ENCODE results near the gene SND1.
"Not testable (repeated sequence)": the region's sequence is repeated elsewhere in the genome, so short reads cannot be mapped to it uniquely, and the experiment has no call there.

The SND1 gene

DNA sequence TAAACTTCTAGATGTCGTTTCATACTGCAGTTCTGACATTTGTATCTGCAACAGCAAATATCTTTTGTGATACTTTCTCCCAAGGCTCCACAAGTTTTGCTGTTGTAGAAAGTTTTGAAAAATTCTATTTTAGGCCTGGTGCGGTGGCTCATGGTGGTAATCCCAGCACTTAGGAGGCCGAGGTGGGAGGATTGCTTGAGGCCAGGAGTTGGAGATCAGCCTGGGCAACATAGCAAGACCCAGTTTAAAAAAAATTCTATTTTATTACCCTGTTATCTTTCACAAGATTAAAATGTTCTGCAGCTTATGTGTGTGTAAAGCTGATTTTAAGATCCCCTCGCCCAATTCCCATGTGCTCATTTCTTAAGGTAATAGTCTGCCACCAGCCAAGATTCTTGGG lies 1.4 kb downstream of the SND1 start:
- no peak for DNase-seq

DNA sequence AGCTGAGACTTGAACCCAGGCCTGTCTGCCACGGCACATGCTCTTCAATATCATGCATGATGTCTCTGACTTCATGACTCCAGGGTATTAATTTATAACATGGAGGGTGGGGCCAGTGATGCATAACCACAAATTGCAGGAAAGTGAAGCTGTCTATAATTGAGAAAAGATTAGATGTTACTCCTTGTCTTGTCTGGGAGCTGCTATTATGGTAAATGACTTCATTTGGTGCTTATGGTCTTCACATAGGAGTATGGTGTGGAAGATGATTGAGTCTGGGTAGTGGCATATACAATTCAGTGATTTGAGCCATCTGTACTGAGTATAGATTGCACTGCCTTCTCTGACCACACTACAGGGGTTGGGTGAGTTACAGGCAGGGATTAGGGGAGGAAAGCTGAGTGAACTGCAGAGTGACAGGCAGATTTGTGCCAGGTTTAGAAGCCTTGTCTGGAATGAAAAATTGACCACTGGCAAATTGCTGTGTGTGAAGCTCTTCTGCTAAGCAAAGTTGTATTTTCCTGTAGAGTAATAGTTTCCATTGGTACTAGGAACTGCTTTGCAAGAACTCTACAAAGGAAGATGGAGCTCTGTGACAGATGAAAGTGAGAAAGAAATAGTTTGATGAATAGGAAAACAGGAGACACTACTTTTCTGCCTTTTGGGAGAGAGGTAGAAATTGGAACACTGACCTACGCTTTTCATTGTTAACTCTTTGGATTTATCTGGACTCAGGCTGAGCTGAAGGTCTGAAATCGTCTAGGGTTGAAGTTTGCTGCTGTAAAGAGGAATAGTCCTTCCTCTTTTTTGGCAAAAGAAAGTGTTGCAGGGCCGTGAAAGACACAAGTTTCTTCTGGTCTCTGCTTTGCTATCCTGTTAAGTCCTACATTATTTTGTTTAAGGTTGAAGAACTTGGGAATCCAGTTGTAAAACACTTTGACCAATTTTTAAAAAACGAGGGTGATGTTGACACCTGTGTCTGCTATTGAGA lies 2.7 kb downstream of the SND1 start:
- no peak for DNase-seq

GRCh38 chr7:127655720-127656119 lies 3.7 kb downstream of the SND1 start:
- no peak for DNase-seq

- DNase-seq = no peak
Observed at GRCh38 chr7:127657500-127657899, 5.5 kb downstream of the SND1 start.

DNA sequence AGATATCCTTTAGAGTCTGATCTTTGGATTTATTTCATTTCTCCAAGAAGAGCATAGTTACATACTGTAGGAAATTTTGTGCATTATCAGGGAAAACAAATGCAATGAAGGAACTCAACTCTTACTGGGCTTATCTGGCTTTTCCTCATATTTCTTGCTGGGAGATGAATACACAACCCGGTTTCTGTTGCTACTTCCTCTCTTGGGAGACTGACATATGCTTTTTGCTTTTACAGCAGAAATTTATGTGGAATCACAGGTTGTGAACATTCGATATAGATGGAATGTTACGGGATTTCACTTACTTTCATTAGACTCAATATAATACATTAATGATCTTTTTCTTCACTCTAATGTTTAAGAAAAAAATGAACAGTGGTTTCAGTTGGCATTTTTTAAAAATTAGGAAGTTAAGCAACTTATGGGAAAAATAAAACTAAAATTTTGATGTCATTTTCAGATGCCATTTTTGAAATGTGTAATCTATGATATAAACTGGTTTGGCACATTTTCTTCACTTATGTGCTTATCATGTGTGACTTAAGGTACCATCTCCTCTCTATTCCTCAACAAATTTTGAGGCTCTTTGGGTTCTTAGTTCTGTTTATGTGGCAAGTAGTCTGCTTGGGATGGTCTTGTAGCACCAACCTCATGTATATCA lies 7.1 kb downstream of the SND1 start:
- no peak for DNase-seq

DNA sequence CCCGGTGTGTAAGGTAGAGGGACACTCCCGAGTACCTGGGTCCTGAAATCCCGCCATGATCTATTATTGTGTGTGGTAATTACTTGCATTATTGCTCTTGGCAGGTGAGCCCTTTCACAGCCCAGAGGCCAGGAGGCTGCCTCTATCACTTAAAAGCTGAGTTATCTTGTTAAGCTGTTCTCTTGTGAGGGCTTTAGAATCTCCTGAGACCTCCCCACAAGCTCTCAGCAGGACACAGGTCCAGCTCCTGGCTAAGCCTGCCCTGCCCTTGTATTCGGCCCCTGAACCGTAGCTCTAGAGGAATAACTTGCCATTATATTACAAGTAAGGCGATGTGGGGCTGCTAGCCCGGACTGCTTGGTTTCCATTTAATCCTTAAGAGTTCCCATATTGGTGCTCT lies 13.9 kb downstream of the SND1 start:
- no peak for DNase-seq

DNA sequence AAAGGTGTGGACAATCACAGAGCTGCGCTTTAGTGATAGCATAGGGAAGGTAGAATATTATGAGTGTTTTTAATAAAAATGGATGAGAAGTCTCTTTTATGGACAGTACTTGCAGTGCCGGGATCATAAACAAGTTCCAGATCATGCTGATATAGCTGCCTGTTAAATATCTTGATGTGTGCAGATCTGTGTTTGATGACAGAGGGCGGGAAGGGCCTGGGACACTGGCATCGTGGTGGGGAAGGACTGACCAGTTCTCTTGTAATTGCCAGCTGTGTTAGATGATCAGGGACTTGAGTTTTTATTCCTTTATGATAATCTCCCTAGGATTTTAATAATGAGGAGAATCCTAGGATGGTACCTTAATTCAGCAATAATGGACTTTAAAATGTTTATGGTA lies 14.6 kb downstream of the SND1 start:
- no peak for DNase-seq

DNA sequence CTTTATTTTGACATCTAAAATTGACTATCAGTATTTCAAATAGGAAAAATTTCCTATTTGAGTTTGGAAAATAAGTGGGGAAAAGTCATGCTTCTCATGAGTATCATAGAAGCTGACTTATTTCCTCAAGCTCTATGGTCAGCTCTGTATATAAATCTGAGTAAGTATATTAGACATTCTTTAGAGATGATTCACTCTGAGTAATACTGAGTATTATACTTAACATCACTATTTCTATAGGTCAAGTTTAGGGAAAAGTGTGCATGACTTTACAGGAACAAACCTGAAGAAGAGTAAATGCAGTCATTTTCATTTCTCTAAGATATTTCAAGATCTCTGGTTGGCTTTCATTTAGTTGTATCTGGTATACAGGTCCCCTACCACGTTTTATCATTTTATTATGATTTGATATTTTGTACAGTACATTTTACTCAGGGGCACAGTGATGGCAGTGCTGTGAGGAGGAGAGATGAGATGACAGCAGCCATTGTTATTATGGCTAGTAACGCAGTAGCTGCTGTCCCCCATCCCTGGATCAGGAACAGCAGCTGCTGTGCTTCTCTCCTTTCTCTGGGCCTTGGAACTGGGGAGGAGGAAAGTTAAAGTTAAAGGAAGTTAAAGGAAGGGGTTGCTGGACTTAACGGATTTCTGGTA lies 15.2 kb downstream of the SND1 start:
- DNase-seq = no peak

DNA sequence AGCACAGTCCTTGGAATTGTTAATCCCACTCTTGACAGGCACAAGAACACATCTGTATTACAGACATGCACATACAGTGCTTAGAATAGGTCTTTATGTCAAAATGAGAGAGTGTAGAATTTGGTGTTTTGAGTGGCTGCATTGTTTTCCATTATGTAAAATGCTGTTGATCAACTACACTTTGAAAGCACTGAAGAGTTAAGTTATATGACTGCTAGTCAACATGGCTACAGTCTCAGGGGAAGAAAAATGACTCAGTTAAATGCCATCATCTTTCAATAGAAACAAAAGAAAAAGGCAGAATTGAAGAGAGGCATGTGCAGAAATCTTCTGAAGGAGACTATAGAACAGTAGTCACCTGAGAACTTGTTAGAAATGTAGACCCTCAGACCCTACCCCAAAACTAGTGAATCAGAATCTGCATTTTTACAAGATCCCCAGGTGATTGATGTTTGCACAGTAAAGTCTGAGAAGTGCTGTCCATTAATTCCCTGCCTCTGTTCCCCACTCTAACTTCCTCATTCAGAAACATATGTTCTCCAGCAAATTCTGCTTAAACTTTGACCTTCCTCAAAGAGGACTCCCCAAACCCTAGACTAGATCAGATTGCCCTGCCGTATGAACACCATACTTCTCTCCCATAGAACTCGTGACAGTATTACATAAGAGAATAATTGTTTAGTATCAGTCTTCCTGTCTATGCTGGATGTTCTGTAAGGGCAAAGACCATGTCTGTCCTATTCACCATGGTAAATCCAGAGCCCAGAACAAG lies 16.0 kb downstream of the SND1 start:
- DNase-seq = no peak

GRCh38 chr7:127671341-127671740 lies 19.3 kb downstream of the SND1 start:
- no peak for DNase-seq

GRCh38 chr7:127673902-127674301 lies 21.9 kb downstream of the SND1 start:
- DNase-seq = no peak

DNA sequence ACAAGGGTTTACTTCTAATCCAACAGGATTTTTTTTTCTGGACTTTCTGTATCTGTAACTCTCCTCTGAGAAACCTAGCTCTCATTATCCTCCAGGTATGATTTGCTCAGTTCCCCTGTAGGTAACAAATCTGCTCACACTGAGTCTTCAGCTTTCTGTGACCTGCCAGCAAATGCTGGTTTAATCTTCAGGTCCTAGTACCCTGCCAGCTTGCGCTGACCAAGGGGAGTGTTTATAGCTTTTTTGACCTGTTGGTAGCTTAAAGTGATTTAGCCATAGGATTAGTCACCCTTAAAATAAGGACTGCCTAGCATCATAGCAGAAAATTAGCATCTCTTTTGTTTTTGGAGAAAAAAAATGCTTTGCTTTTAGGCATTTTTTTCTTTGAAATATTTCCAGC lies 22.4 kb downstream of the SND1 start:
- DNase-seq = no peak

DNA sequence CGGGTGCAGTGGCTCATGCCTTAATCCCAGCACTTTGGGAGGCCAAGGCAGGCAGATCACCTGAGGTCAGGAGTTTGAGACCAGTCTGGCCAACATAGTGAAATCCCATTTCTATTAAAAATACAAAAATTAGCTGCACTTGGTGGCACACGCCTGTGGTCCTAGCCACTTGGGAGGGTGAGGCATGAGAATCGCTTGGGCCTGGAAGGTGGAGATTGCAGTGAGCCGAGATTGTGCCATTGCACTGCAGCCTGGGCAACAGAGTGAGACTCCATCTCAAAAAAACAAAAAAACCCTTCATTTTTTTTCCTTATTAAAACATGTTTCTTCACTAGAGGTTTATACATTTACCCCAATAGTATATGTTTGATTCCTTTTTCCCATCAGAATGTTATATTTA lies 22.9 kb downstream of the SND1 start:
- not testable (repeated sequence) for DNase-seq

DNA sequence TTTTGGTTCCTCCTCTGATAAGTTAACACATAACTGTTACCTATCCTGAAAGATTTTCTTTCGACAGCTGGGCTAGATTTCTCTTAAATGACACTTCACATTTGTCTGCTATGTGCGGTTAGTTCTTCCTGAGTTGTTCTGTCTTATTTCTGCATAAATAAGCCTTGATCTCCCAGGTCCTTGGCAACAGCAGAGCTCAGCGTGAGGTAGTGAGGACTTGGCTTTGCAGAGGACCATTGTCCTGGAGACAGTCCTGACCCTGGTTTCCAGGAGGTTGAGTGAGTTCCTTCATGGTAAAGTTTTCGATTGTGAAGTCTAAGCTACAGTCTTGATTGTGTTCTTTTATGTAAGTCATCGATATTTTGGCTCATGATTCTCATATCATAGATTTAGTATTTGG lies 23.7 kb downstream of the SND1 start:
- no peak for DNase-seq

- DNase-seq = no peak
Observed at GRCh38 chr7:127677433-127678230, 25.6 kb downstream of the SND1 start.

- no peak for DNase-seq
Observed at GRCh38 chr7:127678337-127678736, 26.3 kb downstream of the SND1 start.

DNA sequence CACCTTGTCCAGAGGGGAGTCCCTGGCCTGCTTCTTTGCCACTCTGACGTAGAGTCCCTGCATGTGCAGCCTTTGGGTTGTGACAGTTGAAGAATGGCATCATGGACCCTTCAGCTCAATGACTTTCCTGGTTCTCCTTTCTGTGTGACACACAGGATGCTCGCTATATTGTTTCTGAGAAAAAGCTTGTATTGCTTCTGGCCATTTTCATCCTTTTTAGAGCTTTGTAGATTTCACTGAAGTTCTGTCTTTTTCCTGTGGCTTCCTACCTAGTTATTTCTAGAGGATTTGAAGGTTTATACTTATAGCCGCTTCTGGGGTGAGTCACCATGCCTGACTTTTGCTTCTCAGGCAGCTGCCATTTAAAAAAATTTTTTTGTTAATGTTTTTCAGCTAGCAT lies 27.0 kb downstream of the SND1 start:
- no peak for DNase-seq

DNA sequence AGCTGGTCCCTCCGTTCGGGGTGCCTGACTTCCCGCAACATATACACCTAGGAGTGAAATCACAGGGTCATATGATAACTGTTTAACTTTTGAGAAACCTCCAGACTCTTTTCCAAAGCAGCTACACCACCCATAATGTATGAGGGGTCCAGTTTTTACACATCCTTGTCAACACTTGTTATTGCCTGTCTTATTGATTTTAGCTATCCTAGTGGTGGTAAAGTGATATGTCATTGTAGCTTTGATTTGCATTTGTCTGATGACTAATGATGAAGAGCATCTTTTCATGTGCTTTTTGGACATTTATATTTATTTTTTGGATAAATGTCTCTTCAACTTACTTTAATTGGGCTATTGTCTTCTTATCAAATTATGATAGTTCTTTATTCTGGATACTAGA lies 29.0 kb downstream of the SND1 start:
- no peak for DNase-seq

DNA sequence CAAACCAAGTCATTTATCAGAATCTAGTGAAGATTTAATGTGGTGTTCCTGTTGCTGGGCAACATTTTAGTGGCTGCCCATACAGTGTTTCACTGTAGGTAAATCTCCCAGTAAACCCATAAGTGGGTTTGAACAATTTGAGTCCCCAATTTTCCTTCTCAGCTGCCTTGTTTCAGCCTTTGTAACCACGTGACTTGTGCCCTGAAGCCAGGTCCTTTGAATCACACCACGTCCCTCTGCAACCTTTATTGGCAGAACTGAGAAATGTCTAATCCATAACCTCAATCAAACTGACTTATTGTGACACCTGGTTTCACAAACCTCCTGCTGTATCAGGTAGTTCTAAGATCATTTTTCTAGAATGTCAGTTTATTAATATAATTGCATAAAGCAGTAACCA lies 30.1 kb downstream of the SND1 start:
- DNase-seq = no peak

GRCh38 chr7:127683776-127684681 lies 32.0 kb downstream of the SND1 start:
- no peak for DNase-seq

GRCh38 chr7:127689194-127689772 lies 37.3 kb downstream of the SND1 start:
- DNase-seq = no peak
